K562 (cell line): ENCODE data around the gene UBXN1. TPM values are rescaled to one million over a fixed set of nuclear protein-coding genes. Genes with fewer than 3 reads are reported as not detected.

Experiments
- CREB5 ChIP-seq: fragments of 250-450 bp; sonication (Bioruptor Pico); IDR thresholded peaks from 2 replicates; pipeline ENCODE4 v1.5.0; 2020; ENCODE audit warnings: mild to moderate bottlenecking
- E2F1 ChIP-seq: sonication (generic); formaldehyde crosslinking; IDR thresholded peaks from 2 replicates; pipeline ENCODE4 v1.8.1; 2023; ENCODE audit warnings: mild to moderate bottlenecking, missing genetic modification reagents, moderate library complexity
- ELF4 ChIP-seq: fragments of 450-650 bp; formaldehyde crosslinking; IDR thresholded peaks from 2 replicates; pipeline ENCODE4 v1.4.0; 2022; ENCODE audit warnings: missing genetic modification characterization
- FOXP4 ChIP-seq: sonication (generic); formaldehyde crosslinking; IDR thresholded peaks from 2 replicates; pipeline ENCODE4 v1.8.0; 2022; ENCODE audit warnings: mild to moderate bottlenecking, missing genetic modification reagents, borderline replicate concordance
- IFI16 ChIP-seq: fragments of 250-450 bp; sonication (Bioruptor Pico); IDR thresholded peaks from 2 replicates; pipeline ENCODE4 v2.1.2; 2022; ENCODE audit warnings: mild to moderate bottlenecking, inconsistent platforms
- KAT7 ChIP-seq: sonication (generic); formaldehyde crosslinking; IDR thresholded peaks from 2 replicates; pipeline ENCODE4 v1.8.0; 2022; ENCODE audit warnings: missing genetic modification reagents, mild to moderate bottlenecking, borderline replicate concordance
- LARP7 ChIP-seq: fragments of 450-650 bp; IDR thresholded peaks from 2 replicates; pipeline ENCODE4 v1.6.1; 2016
- RBFOX2 ChIP-seq: fragments of 200-400 bp; formaldehyde crosslinking; IDR thresholded peaks from 2 replicates; pipeline ENCODE4 v1.6.1; 2017; ENCODE audit warnings: low read depth, mild to moderate bottlenecking, low read length, moderate library complexity
- RFX7 ChIP-seq: fragments of 250-450 bp; sonication (Bioruptor Pico); IDR thresholded peaks from 2 replicates; pipeline ENCODE4 v1.5.1; 2021; ENCODE audit warnings: mild to moderate bottlenecking
- TCF3 ChIP-seq: sonication (generic); formaldehyde crosslinking; IDR thresholded peaks from 2 replicates; pipeline ENCODE4 v1.4.0; 2020; ENCODE audit warnings: mild to moderate bottlenecking, missing genetic modification reagents
- TSHZ1 ChIP-seq: fragments of 250-450 bp; sonication (Bioruptor Pico); IDR thresholded peaks from 2 replicates; pipeline ENCODE4 v1.4.0; 2020; ENCODE audit warnings: mild to moderate bottlenecking, moderate library complexity
- USF1 ChIP-seq: sonication (generic); formaldehyde crosslinking; IDR thresholded peaks from 2 replicates; pipeline ENCODE4 v1.9.0; 2022; ENCODE audit warnings: mild to moderate bottlenecking, missing genetic modification reagents
- XRCC4 ChIP-seq: IDR thresholded peaks from one replicate; pipeline ENCODE4 v1.6.1; 2011; ENCODE audit not compliant: insufficient read depth, insufficient read length; ENCODE audit errors: extremely low read depth
- XRCC5 ChIP-seq: fragments of 200-400 bp; formaldehyde crosslinking; IDR thresholded peaks from 2 replicates; pipeline ENCODE4 v1.6.1; 2017; ENCODE audit warnings: low read depth, mild to moderate bottlenecking, low read length
- ZBTB17 ChIP-seq: fragments of 450-650 bp; formaldehyde crosslinking; IDR thresholded peaks from 2 replicates; pipeline ENCODE4 v1.4.0; 2020; ENCODE audit warnings: mild to moderate bottlenecking
- ZNF436 ChIP-seq: fragments of 250-450, 450-650 bp; sonication (Bioruptor Pico); formaldehyde crosslinking; IDR thresholded peaks from 2 replicates; pipeline ENCODE4 v1.7.0; 2020; ENCODE audit warnings: mild to moderate bottlenecking
- polyA plus RNA-seq, 8 experiments: library from polyadenylated mRNA; depleted of rRNA in 4 of 8; stranded (reverse) in 5 of 8; unstranded in 3 of 8; fragments of >200 nt; fragmentation: Nextera tagmentation in 2 of 8; fragmentation: Illumina TruSeq in 1 of 8; extraction: Ambion mirVana in 2 of 8; extraction: Trizol in 1 of 8; gene quantifications; 2 replicates each; pipeline versions ENCODE4 v1.2.1 to v1.2.3, GENCODE V29; 2011 to 2014; ENCODE audit warnings: inconsistent platforms in 1 of 8, missing spikeins in 1 of 8
- total RNA-seq, 7 experiments: library from RNA; depleted of rRNA in 6 of 7; stranded (reverse); fragments of >200 nt in 6 of 7; fragmentation: Illumina TruSeq in 2 of 7; extraction: Trizol in 2 of 7; gene quantifications; 2 replicates each; pipeline versions ENCODE4 v1.2.1 to v1.2.3, GENCODE V29; 2011 to 2021; ENCODE audit warnings: low replicate concordance in 1 of 7
- TF ChIP-seq, protein P1 (sequence below): fragments of 450-650 bp; IDR thresholded peaks from 2 replicates; pipeline ENCODE4 v1.6.1; 2018; ENCODE audit not compliant: partially characterized antibody

Gene UBXN1
- total and polyA plus RNA-seq, 9 of the 15 experiments (the other 6 are each of a cell fraction or from before 2014, with no cell fraction given): 4.8 to 263 (median 99.7) TPM

- TF ChIP-seq XRCC4 (no peak), KAT7 (CRISPR knock-in tag) (no peak), IFI16 (CRISPR knock-in tag) (no peak), RBFOX2 (no peak), E2F1 (CRISPR knock-in tag) (no peak), TSHZ1 (CRISPR knock-in tag) (no peak), ELF4 (CRISPR knock-in tag) (no peak), LARP7 (no peak; the same call in 1 of the 2 replicates), USF1 (no peak), RFX7 (no peak), XRCC5 (0 out of 2 replicates have a peak, but pooled peaks have one; percentile 19), CREB5 (no peak), ZBTB17 (CRISPR knock-in tag) (no peak), ZNF436 (CRISPR knock-in tag) (no peak), TCF3 (no peak), FOXP4 (CRISPR knock-in tag) (no peak)
- TF ChIP-seq, protein P1, sequence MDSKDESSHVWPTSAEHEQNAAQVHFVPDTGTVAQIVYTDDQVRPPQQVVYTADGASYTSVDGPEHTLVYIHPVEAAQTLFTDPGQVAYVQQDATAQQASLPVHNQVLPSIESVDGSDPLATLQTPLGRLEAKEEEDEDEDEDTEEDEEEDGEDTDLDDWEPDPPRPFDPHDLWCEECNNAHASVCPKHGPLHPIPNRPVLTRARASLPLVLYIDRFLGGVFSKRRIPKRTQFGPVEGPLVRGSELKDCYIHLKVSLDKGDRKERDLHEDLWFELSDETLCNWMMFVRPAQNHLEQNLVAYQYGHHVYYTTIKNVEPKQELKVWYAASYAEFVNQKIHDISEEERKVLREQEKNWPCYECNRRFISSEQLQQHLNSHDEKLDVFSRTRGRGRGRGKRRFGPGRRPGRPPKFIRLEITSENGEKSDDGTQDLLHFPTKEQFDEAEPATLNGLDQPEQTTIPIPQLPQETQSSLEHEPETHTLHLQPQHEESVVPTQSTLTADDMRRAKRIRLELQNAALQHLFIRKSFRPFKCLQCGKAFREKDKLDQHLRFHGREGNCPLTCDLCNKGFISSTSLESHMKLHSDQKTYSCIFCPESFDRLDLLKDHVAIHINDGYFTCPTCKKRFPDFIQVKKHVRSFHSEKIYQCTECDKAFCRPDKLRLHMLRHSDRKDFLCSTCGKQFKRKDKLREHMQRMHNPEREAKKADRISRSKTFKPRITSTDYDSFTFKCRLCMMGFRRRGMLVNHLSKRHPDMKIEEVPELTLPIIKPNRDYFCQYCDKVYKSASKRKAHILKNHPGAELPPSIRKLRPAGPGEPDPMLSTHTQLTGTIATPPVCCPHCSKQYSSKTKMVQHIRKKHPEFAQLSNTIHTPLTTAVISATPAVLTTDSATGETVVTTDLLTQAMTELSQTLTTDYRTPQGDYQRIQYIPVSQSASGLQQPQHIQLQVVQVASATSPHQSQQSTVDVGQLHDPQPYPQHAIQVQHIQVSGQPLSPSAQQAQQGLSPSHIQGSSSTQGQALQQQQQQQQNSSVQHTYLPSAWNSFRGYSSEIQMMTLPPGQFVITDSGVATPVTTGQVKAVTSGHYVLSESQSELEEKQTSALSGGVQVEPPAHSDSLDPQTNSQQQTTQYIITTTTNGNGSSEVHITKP: peak; percentile 90
Measured at GRCh38 chr11:62727872-62728170, 48.9 kb upstream of the UBXN1 start (continued).
